Thyroid gland (tissue), 4 donors: ENCODE results near the gene TMCO4. TPM values are rescaled to one million over a fixed set of nuclear protein-coding genes. Genes with fewer than 3 reads are reported as not detected.

Source experiments
- DNase-seq, 2 donors: peaks; one replicate each; pipeline ENCODE4 v3.0.0-alpha.2; 2019
- H3K27ac ChIP-seq, 3 donors: fragments of 200-600 bp; sonication (generic); 1 replicate in 2 of 3; 2 replicates in 1 of 3; pipeline ENCODE4 v1.5.1; 2016 to 2019; ENCODE audit warnings: mild to moderate bottlenecking in 1 of 3, moderate library complexity in 1 of 3
- H3K27me3 ChIP-seq: fragments of 200-600 bp; sonication (generic); one replicate; pipeline ENCODE4 v1.5.1; 2019
- H3K36me3 ChIP-seq, 2 donors: fragments of 200-600 bp; sonication (generic); one replicate each; pipeline ENCODE4 v1.5.1; 2016 to 2019
- H3K4me1 ChIP-seq, 2 donors: fragments of 200-600 bp; sonication (generic); one replicate each; pipeline ENCODE4 v1.5.1; 2017 to 2019
- H3K4me3 ChIP-seq, 3 donors: fragments of 200-600 bp; sonication (generic); replicated peaks in 1 of 3; 1 replicate in 2 of 3; 2 replicates in 1 of 3; pipeline ENCODE4 v1.5.1; 2016; ENCODE audit warnings: mild to moderate bottlenecking in 1 of 3
- H3K9me3 ChIP-seq: fragments of 200-600 bp; sonication (generic); one replicate; pipeline ENCODE4 v1.5.1; 2017
- POLR2A ChIP-seq, 2 donors: fragments of 450-650 bp; IDR thresholded peaks; one replicate each; pipeline ENCODE4 v1.6.1; 2017; ENCODE audit warnings: antibody characterized with exemption in 2 of 2, mild to moderate bottlenecking in 2 of 2, moderate library complexity in 1 of 2
- WGBS, 2 donors: methylation state at CpG; one replicate each; pipeline ENCODE4 v1.1.5; 2017; 5-methylcytosine and 5-hydroxymethylcytosine counted together
- intact Hi-C: fragments of 100-400 bp; cut with DNase I; formaldehyde crosslinking; loops from one replicate; pipeline ENCODE4 v1.15.1; 2023
- total RNA-seq, 4 donors: library from RNA; depleted of rRNA; stranded (reverse); fragments of >200 nt; gene quantifications; one replicate each; pipeline ENCODE4 v1.2.3, GENCODE V29; 2016
- TF ChIP-seq, protein P1 (sequence below), 6 experiments: fragments of 200-600 bp in 3 of 6; fragments of 450-650 bp in 3 of 6; sonication (generic) in 3 of 6; IDR thresholded peaks; one replicate each; pipeline ENCODE4 v1.5.1; 2016 to 2019; ENCODE audit warnings: antibody characterized with exemption in 6 of 6, mild to moderate bottlenecking in 2 of 6, inconsistent platforms in 1 of 6, moderate library complexity in 1 of 6

The TMCO4 gene
- total RNA-seq, 4 donors from 2014 or later: 34.3 to 67.7 (median 61.4) TPM

DNA sequence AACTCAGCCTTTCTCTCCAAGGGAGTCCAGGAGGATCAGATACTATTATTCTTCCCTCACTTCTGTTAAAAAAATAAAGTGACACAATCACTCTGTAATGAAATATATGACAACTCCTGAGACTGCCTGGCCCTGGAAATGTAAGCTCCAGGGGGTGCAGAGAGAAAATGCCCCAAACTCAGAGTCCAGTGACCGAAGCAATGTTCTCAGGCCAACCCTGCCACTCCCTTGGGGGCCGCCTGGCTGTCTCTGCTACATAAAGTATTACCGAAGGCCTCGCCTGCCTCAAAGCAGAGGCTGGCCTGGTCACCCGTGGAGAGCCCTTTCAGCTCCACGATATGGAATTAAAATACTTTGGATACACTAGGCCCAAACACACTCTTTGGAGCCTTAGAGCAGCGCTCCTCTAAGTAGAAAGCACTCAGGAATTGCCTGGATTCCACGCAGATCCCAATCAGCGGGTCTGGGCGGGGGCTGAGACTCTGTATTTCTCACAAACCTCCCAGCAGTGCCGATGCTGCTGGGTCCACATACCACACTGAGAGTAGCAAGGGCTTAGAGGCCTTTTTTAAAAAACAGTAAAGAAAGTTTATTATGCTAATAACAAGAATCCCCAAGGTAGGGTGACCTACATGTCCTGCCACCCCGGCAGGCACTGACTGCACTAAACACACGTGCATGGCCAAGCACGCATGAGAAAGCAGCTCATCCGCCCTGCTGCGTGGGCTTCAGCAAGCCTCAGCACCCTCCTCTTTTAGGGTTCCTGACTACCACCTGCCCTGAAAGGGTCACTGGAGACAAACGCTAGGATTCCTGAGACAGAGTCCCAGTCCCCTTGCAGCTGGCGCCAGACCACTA, 31.1 kb downstream of the TMCO4 start:
- H3K36me3 ChIP-seq: peaks cover 17 to 23% of the 10 kb centered on the region in 2 donors
- TF ChIP-seq, protein P1, sequence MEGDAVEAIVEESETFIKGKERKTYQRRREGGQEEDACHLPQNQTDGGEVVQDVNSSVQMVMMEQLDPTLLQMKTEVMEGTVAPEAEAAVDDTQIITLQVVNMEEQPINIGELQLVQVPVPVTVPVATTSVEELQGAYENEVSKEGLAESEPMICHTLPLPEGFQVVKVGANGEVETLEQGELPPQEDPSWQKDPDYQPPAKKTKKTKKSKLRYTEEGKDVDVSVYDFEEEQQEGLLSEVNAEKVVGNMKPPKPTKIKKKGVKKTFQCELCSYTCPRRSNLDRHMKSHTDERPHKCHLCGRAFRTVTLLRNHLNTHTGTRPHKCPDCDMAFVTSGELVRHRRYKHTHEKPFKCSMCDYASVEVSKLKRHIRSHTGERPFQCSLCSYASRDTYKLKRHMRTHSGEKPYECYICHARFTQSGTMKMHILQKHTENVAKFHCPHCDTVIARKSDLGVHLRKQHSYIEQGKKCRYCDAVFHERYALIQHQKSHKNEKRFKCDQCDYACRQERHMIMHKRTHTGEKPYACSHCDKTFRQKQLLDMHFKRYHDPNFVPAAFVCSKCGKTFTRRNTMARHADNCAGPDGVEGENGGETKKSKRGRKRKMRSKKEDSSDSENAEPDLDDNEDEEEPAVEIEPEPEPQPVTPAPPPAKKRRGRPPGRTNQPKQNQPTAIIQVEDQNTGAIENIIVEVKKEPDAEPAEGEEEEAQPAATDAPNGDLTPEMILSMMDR (IDR thresholded peaks at IDR 0.05): no peak
- no peak for TF ChIP-seq POLR2A (IDR thresholded peaks at IDR 0.05)
- no peaks in the 10 kb centered on the region for H3K9me3 ChIP-seq
- 73 to 85% methylated on average over 18 of the region's 18 CpGs for WGBS, 2 donors
- no peaks in the 10 kb centered on the region for H3K27me3 ChIP-seq
- H3K4me1 ChIP-seq: no peaks in the 10 kb centered on the region
- no peak overlapping the region for H3K27ac ChIP-seq
- intact Hi-C loops: no loop called here
- no peak for DNase-seq
- no peak overlapping the region for H3K4me3 ChIP-seq

DNA sequence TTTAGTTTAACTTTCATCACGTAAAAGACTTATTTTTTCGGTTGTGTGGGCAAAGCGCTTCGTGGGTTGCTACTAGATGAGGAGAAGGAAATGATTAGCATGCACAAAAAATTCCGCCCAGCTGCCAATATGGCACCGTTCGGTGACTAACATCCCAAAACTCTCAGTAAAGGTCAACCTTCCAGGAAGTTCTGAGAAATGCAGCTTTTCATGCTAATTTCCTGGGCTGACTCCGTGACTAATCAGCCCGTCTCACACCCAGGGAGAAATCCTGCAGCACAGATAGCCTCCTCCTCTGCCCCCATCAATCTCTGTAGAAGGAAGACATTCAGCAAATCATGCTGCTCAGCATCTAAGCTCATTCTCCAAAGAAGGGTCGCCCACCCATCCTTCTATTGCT, 34.1 kb downstream of the TMCO4 start:
- DNase-seq: no peak
- intact Hi-C loops: no loop called here
- 85% methylated on average over 10 of the region's 10 CpGs for WGBS, 2 donors

DNA sequence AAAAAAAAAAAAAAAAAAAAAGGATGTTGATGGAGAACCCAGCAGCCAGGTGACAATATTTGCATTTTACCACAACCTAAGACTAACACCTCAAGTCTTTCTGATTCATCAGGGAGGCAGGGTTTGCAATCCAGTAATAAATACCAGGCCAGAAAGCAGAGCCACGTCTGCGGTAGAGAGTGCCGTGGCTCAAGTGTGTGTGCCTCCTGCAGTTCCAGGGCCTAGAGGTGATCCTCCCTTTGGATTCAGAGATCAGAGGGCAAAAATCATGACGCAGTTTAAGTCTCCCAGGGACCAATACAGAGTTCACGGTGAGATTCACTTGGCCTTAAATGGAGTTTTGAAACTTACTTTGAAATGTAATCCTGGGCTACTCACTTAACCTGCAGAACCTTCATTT, 34.9 kb downstream of the TMCO4 start:
- peaks cover 6% of the 10 kb centered on the region in 2 donors for H3K36me3 ChIP-seq
- 86 to 92% methylated on average over 5 of the region's 5 CpGs for WGBS, 2 donors
- H3K4me1 ChIP-seq: no peaks in the 10 kb centered on the region
- H3K27ac ChIP-seq: no peak overlapping the region
- TF ChIP-seq POLR2A (IDR thresholded peaks at IDR 0.05): no peak
- TF ChIP-seq, protein P1 (IDR thresholded peaks at IDR 0.05): no peak
- intact Hi-C loops: no loop called here
- no peak for DNase-seq
- no peaks in the 10 kb centered on the region for H3K9me3 ChIP-seq
- H3K27me3 ChIP-seq: no peaks in the 10 kb centered on the region
- H3K4me3 ChIP-seq: no peak overlapping the region

More for the DNA sequence above, 34.1 kb downstream of the TMCO4 start:
- H3K27ac ChIP-seq: no peak overlapping the region
- H3K4me1 ChIP-seq: no peaks in the 10 kb centered on the region
- H3K27me3 ChIP-seq: no peaks in the 10 kb centered on the region
- H3K4me3 ChIP-seq: no peak overlapping the region
- H3K36me3 ChIP-seq: peaks cover 12% of the 10 kb centered on the region in 2 donors
- no peak for TF ChIP-seq POLR2A (IDR thresholded peaks at IDR 0.05)
- TF ChIP-seq, protein P1 (IDR thresholded peaks at IDR 0.05): no peak
- no peaks in the 10 kb centered on the region for H3K9me3 ChIP-seq

DNA sequence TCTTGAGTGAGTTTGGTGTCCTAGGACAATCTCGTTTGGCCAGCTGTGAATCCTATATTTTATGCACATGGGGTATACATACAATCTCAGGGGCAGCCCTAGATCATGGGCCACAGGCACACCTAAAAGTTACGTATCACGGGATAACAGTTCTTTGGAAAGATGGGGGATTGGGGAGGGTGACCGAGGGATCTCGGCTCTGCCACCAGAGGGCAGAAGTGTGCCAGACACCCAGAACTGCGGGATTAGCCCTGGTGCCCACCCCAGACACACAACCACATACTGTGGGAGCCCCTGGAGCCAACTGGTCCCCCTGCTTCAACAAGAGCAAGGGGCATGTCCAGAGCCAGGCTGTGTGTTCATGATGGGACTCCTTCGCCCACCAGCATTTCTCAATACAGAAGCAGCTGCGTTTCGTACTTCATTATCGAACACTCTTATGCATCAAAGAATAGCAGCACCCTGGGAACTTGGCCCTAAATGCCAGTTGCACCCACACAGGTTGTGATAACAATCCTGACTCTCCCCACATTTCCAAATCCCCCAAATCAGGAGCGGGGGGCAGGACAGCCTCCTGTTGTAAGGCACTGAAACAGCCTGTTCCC, 37.4 kb downstream of the TMCO4 start:
- no peak for TF ChIP-seq POLR2A (IDR thresholded peaks at IDR 0.05)
- TF ChIP-seq, protein P1 (IDR thresholded peaks at IDR 0.05): peak; percentile 21 to 68 (median 42)
- intact Hi-C loops: no loop called here

DNA sequence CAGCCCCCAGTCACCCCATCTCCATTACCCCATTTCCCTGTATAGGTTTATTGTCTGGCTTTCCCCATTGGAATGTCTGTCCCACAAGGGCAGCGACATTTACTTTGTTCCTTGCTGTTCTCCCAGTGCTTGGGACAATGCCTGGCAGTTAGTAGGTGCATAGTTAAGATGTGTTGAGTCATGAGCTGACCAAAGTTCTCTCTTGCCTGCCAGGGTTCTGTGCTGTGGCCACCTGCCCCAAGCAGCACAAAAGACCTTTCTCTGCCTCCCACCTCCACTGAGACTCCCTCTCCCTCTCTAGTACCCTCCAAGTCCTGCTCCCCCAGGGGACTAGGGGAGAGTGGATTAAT, 40.0 kb downstream of the TMCO4 start:
- no peaks in the 10 kb centered on the region for H3K27me3 ChIP-seq
- H3K4me1 ChIP-seq: no peaks in the 10 kb centered on the region
- no peak for DNase-seq
- intact Hi-C loops: no loop called here
- H3K27ac ChIP-seq: no peak overlapping the region
- no peak overlapping the region for H3K4me3 ChIP-seq
- peaks cover 4 to 9% of the 10 kb centered on the region in 2 donors for H3K36me3 ChIP-seq
- no peaks in the 10 kb centered on the region for H3K9me3 ChIP-seq
- 75 to 89% methylated on average over 1 of the region's 1 CpG for WGBS, 2 donors
- TF ChIP-seq POLR2A (IDR thresholded peaks at IDR 0.05): no peak
- TF ChIP-seq, protein P1 (IDR thresholded peaks at IDR 0.05): no peak

More for the DNA sequence above, 37.4 kb downstream of the TMCO4 start:
- H3K27ac ChIP-seq: no peak overlapping the region
- DNase-seq: peak; percentile 22 to 33
- WGBS, 2 donors: 56 to 59% methylated on average over 11 of the region's 11 CpGs
- no peaks in the 10 kb centered on the region for H3K27me3 ChIP-seq
- H3K4me1 ChIP-seq: no peaks in the 10 kb centered on the region
- H3K4me3 ChIP-seq: no peak overlapping the region
- no peaks in the 10 kb centered on the region for H3K9me3 ChIP-seq
- peaks cover 0 to 5% of the 10 kb centered on the region in 2 donors for H3K36me3 ChIP-seq
